Glutamatergic neuron (in vitro differentiated cells): ENCODE results near the gene PCDH9. TPM values are rescaled to one million over a fixed set of nuclear protein-coding genes. Genes with fewer than 3 reads are reported as not detected.

ENCODE experiments used
- DNase-seq: peaks from one replicate; pipeline ENCODE4 v3.0.0; 2022
- H3K27ac Mint-ChIP-seq: one replicate; pipeline ENCODE4 v1.8.0; 2020; ENCODE audit warnings: mild to moderate bottlenecking, mixed read lengths, inconsistent platforms; ENCODE audit not compliant: unreplicated experiment
- H3K27me3 Mint-ChIP-seq: one replicate; pipeline ENCODE4 v1.8.0; 2020; ENCODE audit warnings: mild to moderate bottlenecking, moderate library complexity, mixed read lengths, inconsistent platforms; ENCODE audit not compliant: unreplicated experiment
- H3K36me3 Mint-ChIP-seq: one replicate; pipeline ENCODE4 v1.8.0; 2020; ENCODE audit warnings: mild to moderate bottlenecking, mixed read lengths, inconsistent platforms; ENCODE audit not compliant: unreplicated experiment
- H3K4me1 Mint-ChIP-seq: one replicate; pipeline ENCODE4 v1.8.0; 2020; ENCODE audit warnings: mild to moderate bottlenecking, low read depth, mixed read lengths, inconsistent platforms; ENCODE audit not compliant: unreplicated experiment
- H3K4me3 Mint-ChIP-seq: one replicate; pipeline ENCODE4 v1.8.0; 2020; ENCODE audit warnings: mild to moderate bottlenecking, mixed read lengths, inconsistent platforms; ENCODE audit not compliant: unreplicated experiment
- H3K9me3 Mint-ChIP-seq: one replicate; pipeline ENCODE4 v1.8.0; 2020; ENCODE audit warnings: mild to moderate bottlenecking, moderate library complexity, mixed read lengths, inconsistent platforms; ENCODE audit not compliant: unreplicated experiment
- CTCF ChIP-seq: fragments of 200-600 bp; sonication (generic); IDR thresholded peaks from one replicate; pipeline ENCODE4 v1.5.0; 2021; ENCODE audit not compliant: partially characterized antibody, unreplicated experiment
- total RNA-seq: library from RNA; stranded (reverse); fragmentation: NEBNext Ultra II Directional; extraction: Animal tissue kit (Norgen Biotek cat#: 25700); gene quantifications from one replicate; pipeline ENCODE4 v1.2.1, GENCODE V29; 2021; ENCODE audit not compliant: unreplicated experiment

PCDH9 gene
- total RNA-seq, 1 donor from 2014 or later: 43.3 TPM

GRCh38 chr13:67096418-67096817, 133.7 kb downstream of the PCDH9 start:
- no peak overlapping the region for H3K4me3 Mint-ChIP-seq
- no peak overlapping the region for H3K27ac Mint-ChIP-seq
- no peaks in the 10 kb centered on the region for H3K27me3 Mint-ChIP-seq
- TF ChIP-seq CTCF: no peak
- H3K4me1 Mint-ChIP-seq: no peaks in the 10 kb centered on the region
- H3K36me3 Mint-ChIP-seq: no peaks in the 10 kb centered on the region
- DNase-seq: no peak
- no peaks in the 10 kb centered on the region for H3K9me3 Mint-ChIP-seq

GRCh38 chr13:67095621-67096020, 134.5 kb downstream of the PCDH9 start:
- H3K27ac Mint-ChIP-seq: no peak overlapping the region
- no peak for TF ChIP-seq CTCF
- H3K36me3 Mint-ChIP-seq: no peaks in the 10 kb centered on the region
- H3K4me1 Mint-ChIP-seq: no peaks in the 10 kb centered on the region
- no peak overlapping the region for H3K4me3 Mint-ChIP-seq
- DNase-seq: no peak
- no peaks in the 10 kb centered on the region for H3K27me3 Mint-ChIP-seq
- H3K9me3 Mint-ChIP-seq: no peaks in the 10 kb centered on the region

GRCh38 chr13:67094952-67095351, 135.2 kb downstream of the PCDH9 start:
- no peaks in the 10 kb centered on the region for H3K4me1 Mint-ChIP-seq
- H3K36me3 Mint-ChIP-seq: no peaks in the 10 kb centered on the region
- DNase-seq: no peak
- H3K9me3 Mint-ChIP-seq: no peaks in the 10 kb centered on the region
- H3K4me3 Mint-ChIP-seq: no peak overlapping the region
- no peak overlapping the region for H3K27ac Mint-ChIP-seq
- TF ChIP-seq CTCF: no peak
- no peaks in the 10 kb centered on the region for H3K27me3 Mint-ChIP-seq

GRCh38 chr13:67094078-67094477, 136.1 kb downstream of the PCDH9 start:
- Mint-ChIP-seq H3K4me1 (no peaks in the 10 kb centered on the region), H3K4me3 (no peak overlapping the region), H3K27ac (no peak overlapping the region), H3K9me3 (no peaks in the 10 kb centered on the region), H3K27me3 (no peaks in the 10 kb centered on the region), H3K36me3 (no peaks in the 10 kb centered on the region)
- no peak for DNase-seq
- no peak for TF ChIP-seq CTCF

GRCh38 chr13:67091603-67092002, 138.5 kb downstream of the PCDH9 start:
- H3K27ac Mint-ChIP-seq: no peak overlapping the region
- H3K36me3 Mint-ChIP-seq: no peaks in the 10 kb centered on the region
- no peak for DNase-seq
- no peak for TF ChIP-seq CTCF
- no peaks in the 10 kb centered on the region for H3K27me3 Mint-ChIP-seq
- H3K4me3 Mint-ChIP-seq: no peak overlapping the region
- H3K9me3 Mint-ChIP-seq: no peaks in the 10 kb centered on the region
- no peaks in the 10 kb centered on the region for H3K4me1 Mint-ChIP-seq
